ENCODE measurements around the gene RPAIN.
A peak's percentile ranks its signal among the peaks of the same experiment; 100 is the strongest.

Gene RPAIN

GRCh38 chr17:5419959-5420653 lies at the start of gene RPAIN:
Gene RPAIN, plus strand, starts transcription at chr17:5420182. Its CDS starts 29 bp downstream, at chr17:5420211.
- peak; percentile 85 for DNase-seq (ENCODE audit: low read depth)

- DNase-seq (ENCODE audit: low read depth), result no peak
These were observed 49.6 kb upstream of the RPAIN start for GRCh38 chr17:5370411-5370810.

GRCh38 chr17:5373112-5373511 lies 46.9 kb upstream of the RPAIN start:
- no peak for DNase-seq (ENCODE audit: low read depth)

- no peak for DNase-seq (ENCODE audit: low read depth)
These were observed 41.3 kb upstream of the RPAIN start for GRCh38 chr17:5378566-5379207.

- DNase-seq (ENCODE audit: low read depth), result no peak
These were observed 40.5 kb upstream of the RPAIN start for GRCh38 chr17:5379351-5380107.

GRCh38 chr17:5380491-5381135 lies 39.4 kb upstream of the RPAIN start:
- no peak for DNase-seq (ENCODE audit: low read depth)

- DNase-seq (ENCODE audit: low read depth), result peak; percentile 6
These were observed 38.4 kb upstream of the RPAIN start for GRCh38 chr17:5381542-5381941.

- no peak for DNase-seq (ENCODE audit: low read depth)
These were observed 28.3 kb upstream of the RPAIN start for GRCh38 chr17:5391678-5392077.

- DNase-seq (ENCODE audit: low read depth), result no peak
These were observed 23.4 kb upstream of the RPAIN start for GRCh38 chr17:5396612-5397011.

GRCh38 chr17:5399767-5400166 lies 20.2 kb upstream of the RPAIN start:
- no peak for DNase-seq (ENCODE audit: low read depth)

- DNase-seq (ENCODE audit: low read depth), result no peak
These were observed 14.6 kb upstream of the RPAIN start for GRCh38 chr17:5405400-5405799.

GRCh38 chr17:5408186-5408585 lies 11.8 kb upstream of the RPAIN start:
- DNase-seq (ENCODE audit: low read depth), result no peak

- DNase-seq (ENCODE audit: low read depth), result no peak
These were observed 9.2 kb upstream of the RPAIN start for GRCh38 chr17:5410594-5411272.

GRCh38 chr17:5413682-5414081 lies 6.3 kb upstream of the RPAIN start:
- DNase-seq (ENCODE audit: low read depth), result peak; percentile 93

- DNase-seq (ENCODE audit: low read depth), result no peak
These were observed 3.1 kb upstream of the RPAIN start for GRCh38 chr17:5416901-5417300.

- peak; percentile 41 for DNase-seq (ENCODE audit: low read depth)
These were observed 1.1 kb upstream of the RPAIN start for GRCh38 chr17:5418858-5419355.

- DNase-seq (ENCODE audit: low read depth), result peak; percentile 97
These were observed 525 bp upstream of the RPAIN start, which contains the start of gene NUP88 for GRCh38 chr17:5419356-5419958. Gene NUP88, minus strand, starts transcription at chr17:5419662. Its CDS starts 12 bp downstream, at chr17:5419650.

- peak; percentile 88 for DNase-seq (ENCODE audit: low read depth)
These were observed 2.5 kb downstream of the RPAIN start for GRCh38 chr17:5422505-5422904.

- peak; percentile 41 for DNase-seq (ENCODE audit: low read depth)
These were observed 4.9 kb downstream of the RPAIN start for GRCh38 chr17:5424909-5425308.

- DNase-seq (ENCODE audit: low read depth), result no peak
These were observed 5.8 kb downstream of the RPAIN start for GRCh38 chr17:5425826-5426225.

GRCh38 chr17:5429191-5429887 lies 9.4 kb downstream of the RPAIN start:
- DNase-seq (ENCODE audit: low read depth), result no peak
